Measurements from ENCODE around the gene ZNF446.
"Not testable (repeated sequence)": the region's sequence is repeated elsewhere in the genome, so short reads cannot be mapped to it uniquely, and the experiment has no call there.

Gene ZNF446

GRCh38 chr19:58475714-58476497 is at the start of gene ZNF446:
Gene ZNF446 (plus strand): TSS chr19:58476352. CDS start chr19:58477219, 867 bp downstream.
- peak; percentile 96 for DNase-seq

GRCh38 chr19:58428617-58429016 is 47.5 kb upstream of the ZNF446 start:
- no peak for DNase-seq

- no peak for DNase-seq
These were observed 46.4 kb upstream of the ZNF446 start for GRCh38 chr19:58429745-58430144.

DNA sequence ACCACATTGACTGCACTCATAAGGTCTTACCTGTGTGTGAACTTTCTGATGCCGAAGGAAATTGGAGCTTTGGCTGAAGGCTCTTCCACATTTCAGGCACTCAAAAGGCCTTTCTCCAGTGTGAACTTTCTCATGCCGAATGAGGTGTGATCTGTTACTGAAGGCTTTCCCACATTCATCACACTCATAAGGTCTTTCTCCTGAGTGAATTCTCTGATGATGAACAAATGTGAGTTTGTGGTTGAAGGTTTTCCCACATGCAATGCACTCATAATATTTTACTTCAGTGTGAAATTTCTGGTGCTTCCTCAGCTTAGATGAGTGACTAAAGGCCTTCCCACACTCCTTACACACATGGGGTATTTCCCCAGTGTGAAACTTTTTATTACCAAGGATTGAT is 41.9 kb upstream of the ZNF446 start:
- DNase-seq = no peak

GRCh38 chr19:58439576-58440554 is 36.3 kb upstream of the ZNF446 start, which contains the start of gene ZNF132:
Gene ZNF132 (minus strand): TSS chr19:58440153. CDS start chr19:58439821, 332 bp downstream.
- DNase-seq = peak; percentile 99

DNA sequence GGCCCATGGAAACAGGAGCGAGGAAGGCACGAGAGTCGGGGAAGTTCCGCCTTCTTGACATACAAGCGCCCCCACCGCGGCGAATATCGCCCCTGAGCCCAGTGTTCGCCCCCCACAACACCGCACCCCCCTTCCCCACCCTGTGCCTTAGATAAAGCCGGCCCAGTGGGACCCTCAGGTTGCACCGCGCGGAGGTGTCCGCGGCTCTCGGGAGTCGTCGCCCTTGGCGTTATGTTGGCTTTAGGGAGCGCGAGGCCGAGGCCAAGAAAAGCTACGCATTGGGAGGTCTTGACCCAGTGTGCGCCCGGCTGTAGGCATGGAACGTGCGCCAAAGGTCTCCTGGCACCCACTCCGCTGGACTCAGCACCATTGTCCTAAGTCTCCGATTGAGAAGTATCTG is 35.6 kb upstream of the ZNF446 start:
- no peak for DNase-seq

GRCh38 chr19:58442986-58443385 is 33.2 kb upstream of the ZNF446 start:
- not testable (repeated sequence) for DNase-seq

DNA sequence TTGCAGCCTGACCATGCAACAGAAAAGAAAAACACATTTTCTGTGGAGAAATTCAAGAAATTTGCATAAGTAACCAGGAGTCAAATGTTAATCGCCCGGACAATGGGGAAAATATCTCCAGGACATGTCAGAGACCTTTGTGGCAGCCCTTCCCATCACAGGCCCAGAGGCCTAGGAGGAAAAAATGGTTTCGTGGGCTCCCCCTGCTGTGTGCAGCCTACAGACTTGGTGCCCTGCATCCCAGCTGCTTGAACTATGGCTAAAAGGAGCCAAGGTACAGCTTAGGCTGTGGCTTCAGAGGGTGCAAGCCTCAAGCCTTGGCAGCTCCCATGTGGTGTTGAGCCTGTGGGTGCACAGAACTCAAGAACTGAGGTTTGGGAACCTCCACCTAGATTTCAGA is 27.3 kb upstream of the ZNF446 start:
- DNase-seq = not testable (repeated sequence)

DNA sequence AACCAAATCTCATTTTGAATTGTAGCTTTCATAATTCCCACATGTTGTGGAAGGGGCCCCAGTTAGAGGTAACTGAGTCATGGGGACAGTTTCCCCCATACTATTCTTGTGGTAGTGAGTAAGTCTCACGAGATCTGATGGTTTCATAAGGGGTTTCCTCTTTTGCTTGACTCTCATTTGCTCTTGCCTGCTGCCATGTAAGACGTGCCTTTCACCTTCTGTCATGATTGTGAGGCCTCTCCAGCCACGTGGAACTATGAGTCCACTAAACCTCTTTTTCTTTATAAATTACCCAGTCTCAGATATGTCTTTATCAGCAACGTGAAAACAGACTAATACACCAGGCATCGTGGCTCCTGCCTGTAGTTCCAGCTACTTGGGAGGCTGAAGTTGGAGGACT is 26.2 kb upstream of the ZNF446 start:
- not testable (repeated sequence) for DNase-seq

DNA sequence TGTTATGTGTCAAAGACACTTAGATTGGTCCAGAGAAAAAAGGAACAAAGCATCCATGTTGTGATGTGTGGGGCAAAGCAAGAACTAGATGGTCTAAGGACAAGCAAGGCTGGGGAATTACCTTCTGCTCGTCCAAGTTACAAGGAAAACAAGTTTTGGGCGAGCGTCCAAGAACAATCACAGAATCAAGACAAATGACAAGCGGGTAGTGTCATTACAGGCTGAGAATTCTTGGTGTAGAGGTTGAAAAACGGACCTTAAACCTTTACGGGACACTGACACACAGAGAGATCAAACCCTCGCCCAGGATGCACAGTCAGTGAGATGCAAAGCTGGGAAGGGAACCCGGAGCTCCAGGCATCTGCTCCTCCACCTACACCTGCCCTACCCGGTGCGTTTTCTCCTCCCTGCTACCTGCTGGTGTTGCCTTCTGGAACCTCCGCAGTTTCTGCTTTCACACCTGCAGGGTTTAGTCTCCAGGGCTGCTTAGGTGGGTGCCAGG is 25.2 kb upstream of the ZNF446 start:
- DNase-seq = no peak

DNA sequence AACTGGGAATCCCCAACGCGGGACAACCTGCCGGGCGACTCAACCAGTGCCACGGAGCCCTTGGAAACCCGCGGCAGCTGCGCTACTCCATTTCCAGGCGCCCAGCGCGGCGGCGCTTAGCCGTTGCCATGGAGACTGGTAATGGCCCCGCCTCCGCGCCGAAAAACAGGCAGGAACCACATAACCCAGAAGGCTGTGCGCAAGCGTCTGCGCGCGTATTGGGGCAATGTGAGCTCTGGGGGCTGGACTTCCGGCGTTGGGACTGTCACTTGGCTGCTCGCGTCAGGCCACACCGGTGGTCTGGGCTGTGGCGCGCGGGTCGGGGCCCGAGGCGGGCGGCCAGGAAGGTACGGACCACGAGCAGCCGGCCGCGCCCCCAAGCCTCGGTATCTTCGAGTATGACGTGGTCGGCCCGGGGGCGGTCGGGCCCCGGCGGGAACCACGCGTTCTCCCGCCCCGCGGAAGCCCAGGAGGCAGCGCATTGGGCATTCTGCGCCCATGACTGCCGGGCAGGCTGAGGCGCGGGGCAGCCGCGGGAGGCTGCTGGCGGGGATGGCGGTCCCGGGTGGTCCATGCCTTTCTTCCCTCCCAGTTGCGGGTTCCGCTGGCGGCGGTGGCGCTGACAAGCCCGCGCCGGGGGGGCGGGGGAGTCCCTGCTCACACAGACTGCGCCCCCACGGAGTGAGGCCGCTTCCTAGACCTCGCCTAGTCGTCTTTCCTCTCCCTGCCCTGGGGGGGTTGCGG is 24.6 kb upstream of the ZNF446 start, which contains the start of gene ZNF324B:
ZNF324B (plus strand) TSS at position 265 of the 744 bp plus-strand sequence. CDS start 2,080 bp downstream, outside the sequence.
- peak; percentile 95 for DNase-seq

GRCh38 chr19:58453743-58454142 is 22.4 kb upstream of the ZNF446 start:
- DNase-seq = no peak

GRCh38 chr19:58455306-58455705 is 20.8 kb upstream of the ZNF446 start:
- DNase-seq = no peak

DNA sequence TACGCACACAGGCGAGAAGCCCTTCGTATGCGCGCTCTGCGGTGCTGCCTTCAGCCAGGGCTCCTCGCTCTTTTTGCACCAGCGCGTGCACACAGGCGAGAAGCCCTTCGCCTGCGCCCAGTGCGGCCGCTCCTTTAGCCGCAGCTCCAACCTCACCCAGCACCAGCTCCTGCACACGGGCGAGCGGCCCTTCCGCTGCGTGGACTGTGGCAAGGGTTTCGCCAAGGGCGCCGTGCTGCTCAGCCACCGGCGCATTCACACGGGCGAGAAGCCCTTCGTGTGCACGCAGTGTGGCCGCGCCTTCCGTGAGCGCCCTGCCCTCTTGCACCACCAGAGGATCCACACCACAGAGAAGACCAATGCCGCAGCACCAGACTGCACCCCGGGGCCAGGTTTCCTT is 20.0 kb upstream of the ZNF446 start:
- DNase-seq = no peak

DNA sequence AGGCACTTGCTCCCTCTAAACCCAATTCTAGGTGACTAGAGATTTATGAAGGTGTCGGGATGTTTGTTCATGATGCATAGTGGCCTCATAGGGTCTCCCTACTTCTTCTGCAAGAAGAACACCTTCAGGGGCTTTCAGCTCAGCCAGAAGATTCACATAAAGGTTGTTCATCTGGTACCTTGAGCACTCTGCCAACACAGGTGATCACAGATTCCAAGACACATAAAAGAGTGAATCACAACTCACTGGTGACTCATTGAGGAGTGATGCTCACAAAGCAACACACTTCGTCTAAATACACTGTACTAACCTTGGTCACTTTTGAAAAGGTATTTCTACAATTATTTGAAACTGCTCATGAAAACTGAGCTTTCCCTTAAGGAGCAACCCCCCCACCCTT is 16.1 kb upstream of the ZNF446 start:
- no peak for DNase-seq

GRCh38 chr19:58466089-58466759 is 9.9 kb upstream of the ZNF446 start:
- DNase-seq = no peak

- peak; percentile 95 for DNase-seq
These were observed 9.2 kb upstream of the ZNF446 start, which contains the start of gene ZNF324 for GRCh38 chr19:58466760-58467589. Gene ZNF324 (plus strand): TSS chr19:58467080. CDS start chr19:58469186, 2,106 bp downstream.

DNA sequence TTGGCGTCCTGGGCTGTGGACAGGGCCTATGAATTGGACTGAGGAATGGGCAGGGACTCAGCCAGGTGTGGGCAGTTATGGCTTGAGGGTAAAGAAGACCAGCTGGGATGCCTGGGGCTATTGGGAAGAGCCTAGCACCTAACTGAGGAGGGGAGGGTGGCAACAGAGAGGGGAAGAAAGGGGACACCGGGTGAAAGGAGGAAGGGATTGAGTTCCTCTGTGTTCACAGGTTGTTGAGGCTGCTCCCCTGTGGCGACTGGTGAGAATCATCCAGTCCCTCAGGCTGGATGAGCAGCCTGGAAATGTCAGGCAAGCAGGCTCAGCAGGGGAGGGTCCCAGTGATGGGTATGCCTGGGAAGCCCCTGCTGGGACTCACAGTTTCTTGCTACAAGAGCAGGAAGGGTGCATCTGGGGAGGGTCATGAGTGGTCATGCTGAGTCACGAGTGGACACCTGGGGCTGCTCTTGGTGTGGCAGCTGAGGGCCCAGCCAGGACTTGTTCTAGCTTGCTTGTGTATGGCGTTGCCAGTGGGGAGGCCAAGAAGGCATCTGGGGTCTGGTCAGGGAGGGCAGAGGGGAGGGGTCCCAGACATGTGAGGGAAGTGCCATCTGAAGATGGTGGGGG is 7.8 kb upstream of the ZNF446 start:
- no peak for DNase-seq

- DNase-seq = no peak
These were observed 6.7 kb upstream of the ZNF446 start for GRCh38 chr19:58469241-58470013.

All from NCI-H2171 treated with DMSO at 0.1 percent for 48 hours (cell line).